ENCODE data around the gene PTOV1. TPM values are rescaled to one million over a fixed set of nuclear protein-coding genes. Genes with fewer than 3 reads are reported as not detected.
"Not testable (repeated sequence)": the region's sequence is repeated elsewhere in the genome, so short reads cannot be mapped to it uniquely, and the experiment has no call there.

Gene PTOV1
- total and polyA plus RNA-seq, 2 donors = 46.1 to 121 TPM

DNA sequence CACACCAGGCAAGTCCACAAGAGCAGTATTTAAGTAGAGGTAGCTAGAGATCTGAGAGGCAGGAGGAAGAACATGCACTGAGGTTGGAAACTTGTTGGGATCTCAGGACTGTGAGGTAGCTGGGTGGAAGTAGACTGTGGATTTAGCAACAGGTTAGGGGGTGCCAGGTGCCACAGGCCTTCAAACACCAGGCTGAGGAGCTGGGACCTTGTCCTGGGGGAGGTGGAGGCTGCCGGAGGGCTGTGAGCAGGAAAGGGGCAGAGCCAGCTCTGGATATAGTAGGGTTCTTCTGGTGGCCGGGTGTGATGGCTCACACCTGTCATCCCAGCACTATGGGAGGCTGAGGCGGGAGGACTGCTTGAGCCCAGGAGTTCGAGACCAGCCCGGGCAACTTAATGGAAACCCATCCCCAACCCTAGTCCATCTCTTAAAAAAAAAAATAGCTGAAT, 41.0 kb upstream of the PTOV1 start:
- WGBS = 86% methylated on average over 5 of the region's 5 CpGs
- Histone ChIP-seq H3K36me3 (ENCODE audit: insufficient read depth) (no peaks in the 10 kb centered on the region), H3K4me1 (ENCODE audit: insufficient read depth) (no peaks in the 10 kb centered on the region)

DNA sequence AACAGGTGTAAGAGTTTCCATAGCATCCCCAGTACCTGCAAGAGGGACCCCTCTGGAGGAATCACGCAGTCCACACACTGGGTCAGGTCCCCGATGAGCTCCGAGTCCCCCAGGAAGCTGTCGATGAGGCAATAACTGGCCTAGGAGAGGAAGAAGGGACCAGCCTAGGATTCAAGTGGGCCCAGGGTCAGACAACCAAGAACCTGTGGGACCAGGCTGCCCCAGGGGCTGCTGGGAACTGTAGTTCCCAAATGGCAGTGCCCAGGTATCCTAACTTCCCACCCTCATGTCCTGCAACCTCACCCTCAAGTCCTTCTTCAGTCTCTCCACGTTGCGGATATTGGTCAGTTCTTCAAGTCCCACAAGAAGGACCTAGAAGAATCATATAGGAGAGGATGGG, 39.6 kb upstream of the PTOV1 start:
- no peaks in the 10 kb centered on the region for H3K4me1 ChIP-seq (ENCODE audit: insufficient read depth)
- no peak for DNase-seq (ENCODE audit: extremely low spot score)
- 96% methylated on average over 6 of the region's 6 CpGs for WGBS
- no peak overlapping the region for H3K27ac ChIP-seq (ENCODE audit: low read depth)
- no peaks in the 10 kb centered on the region for H3K36me3 ChIP-seq (ENCODE audit: insufficient read depth)
- H3K4me3 ChIP-seq (ENCODE audit: low read depth, low read length) = no peak overlapping the region

More for the DNA sequence above, 41.0 kb upstream of the PTOV1 start:
- DNase-seq (ENCODE audit: extremely low spot score) = no peak
- no peak overlapping the region for H3K27ac ChIP-seq (ENCODE audit: low read depth)
- no peak overlapping the region for H3K4me3 ChIP-seq (ENCODE audit: low read depth, low read length)

- H3K4me3 ChIP-seq (ENCODE audit: low read depth, low read length) = peak overlapping the region; percentile 66
- DNase-seq (ENCODE audit: extremely low spot score) = no peak
- no peak overlapping the region for H3K27ac ChIP-seq (ENCODE audit: low read depth)
- 37% methylated on average over 11 of the region's 11 CpGs for WGBS
- no peaks in the 10 kb centered on the region for H3K36me3 ChIP-seq (ENCODE audit: insufficient read depth)
- no peaks in the 10 kb centered on the region for H3K4me1 ChIP-seq (ENCODE audit: insufficient read depth)
These were observed 38.4 kb upstream of the PTOV1 start for GRCh38 chr19:49812452-49812996.

- Histone ChIP-seq H3K27ac (ENCODE audit: low read depth) (peak within 1 kb of the TSS; percentile 76), H3K4me3 (ENCODE audit: low read depth, low read length) (peak within 1 kb of the TSS; percentile 66), H3K36me3 (ENCODE audit: insufficient read depth) (no peaks in the 10 kb centered on the region), H3K4me1 (ENCODE audit: insufficient read depth) (no peaks in the 10 kb centered on the region)
- DNase-seq (ENCODE audit: extremely low spot score) = peak; percentile 96
- under 1% methylated on average over 45 of the region's 45 CpGs for WGBS
These were observed 37.7 kb upstream of the PTOV1 start, which contains the start of gene FUZ for GRCh38 chr19:49812997-49813861. FUZ (minus strand) TSS chr19:49813292; CDS start chr19:49813106, 186 bp downstream.

DNA sequence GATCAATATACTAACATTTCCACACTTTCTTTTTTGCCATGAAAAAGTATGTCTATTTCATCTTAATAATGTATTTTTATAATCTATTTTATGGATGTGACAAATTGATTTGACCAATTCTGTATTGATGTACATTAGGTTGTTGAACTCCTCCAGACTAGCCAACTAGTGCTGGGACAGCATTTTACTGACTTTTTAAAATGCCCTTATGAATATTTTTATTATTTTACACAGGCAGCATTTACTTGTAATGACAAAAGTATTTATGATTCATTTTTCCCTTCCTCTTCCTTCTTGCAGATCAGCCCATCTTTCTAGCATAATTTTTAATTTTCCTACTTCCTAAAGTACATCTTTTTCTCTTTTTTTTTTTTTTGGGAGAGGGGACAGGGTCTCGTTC, 36.9 kb upstream of the PTOV1 start:
- DNase-seq (ENCODE audit: extremely low spot score) = no peak
- 59% methylated on average over 1 of the region's 1 CpG for WGBS
- Histone ChIP-seq H3K27ac (ENCODE audit: low read depth) (no peak overlapping the region), H3K4me1 (ENCODE audit: insufficient read depth) (no peaks in the 10 kb centered on the region), H3K4me3 (ENCODE audit: low read depth, low read length) (no peak overlapping the region), H3K36me3 (ENCODE audit: insufficient read depth) (no peaks in the 10 kb centered on the region)

DNA sequence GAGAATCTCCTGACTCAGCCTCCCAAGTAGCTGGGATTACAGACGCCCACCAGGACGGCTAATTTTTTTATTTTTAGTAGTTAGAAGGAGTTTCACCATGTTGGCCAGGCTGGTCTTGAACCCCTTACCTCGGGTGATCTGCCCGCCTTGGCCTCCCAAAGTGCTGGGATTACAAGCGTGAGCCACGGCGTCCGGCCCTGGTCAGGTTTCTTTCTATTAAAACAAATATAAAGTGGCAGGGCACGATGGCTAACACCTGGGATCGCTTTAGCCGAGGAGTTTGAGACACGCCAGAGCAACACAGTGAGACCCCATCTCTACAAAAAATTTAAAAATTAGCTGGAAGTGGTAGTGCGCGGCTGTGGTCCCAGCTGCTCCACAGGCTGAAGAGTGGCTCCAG, 34.4 kb upstream of the PTOV1 start:
- DNase-seq (ENCODE audit: extremely low spot score) = no peak
- WGBS = 51% methylated on average over 14 of the region's 14 CpGs
- H3K4me1 ChIP-seq (ENCODE audit: insufficient read depth) = no peaks in the 10 kb centered on the region
- H3K27ac ChIP-seq (ENCODE audit: low read depth) = peak overlapping the region; percentile 90
- no peak overlapping the region for H3K4me3 ChIP-seq (ENCODE audit: low read depth, low read length)
- no peaks in the 10 kb centered on the region for H3K36me3 ChIP-seq (ENCODE audit: insufficient read depth)

GRCh38 chr19:49817964-49818648, 32.9 kb upstream of the PTOV1 start, which contains the start of gene MED25:
MED25 (plus strand) TSS chr19:49818289; CDS start chr19:49818342, 53 bp downstream.
- DNase-seq (ENCODE audit: extremely low spot score) = peak; percentile 78
- peak within 1 kb of the TSS; percentile 87 for H3K27ac ChIP-seq (ENCODE audit: low read depth)
- under 1% methylated on average over 57 of the region's 57 CpGs for WGBS

GRCh38 chr19:49818649-49819370, 32.1 kb upstream of the PTOV1 start:
- Histone ChIP-seq H3K27ac (ENCODE audit: low read depth) (no peak overlapping the region), H3K4me3 (ENCODE audit: low read depth, low read length) (peak overlapping the region; percentile 63), H3K4me1 (ENCODE audit: insufficient read depth) (no peaks in the 10 kb centered on the region), H3K36me3 (ENCODE audit: insufficient read depth) (no peaks in the 10 kb centered on the region)
- DNase-seq (ENCODE audit: extremely low spot score) = no peak
- WGBS = 15% methylated on average over 16 of the region's 16 CpGs

More at GRCh38 chr19:49817964-49818648, 32.9 kb upstream of the PTOV1 start, which contains the start of gene MED25:
- Histone ChIP-seq H3K36me3 (ENCODE audit: insufficient read depth) (no peaks in the 10 kb centered on the region), H3K4me1 (ENCODE audit: insufficient read depth) (no peaks in the 10 kb centered on the region), H3K4me3 (ENCODE audit: low read depth, low read length) (peak within 1 kb of the TSS; percentile 63)

- WGBS = 68% methylated on average over 7 of the region's 7 CpGs
- not testable (repeated sequence) for H3K36me3 ChIP-seq (ENCODE audit: insufficient read depth); H3K27ac ChIP-seq (ENCODE audit: low read depth); DNase-seq (ENCODE audit: extremely low spot score); H3K4me1 ChIP-seq (ENCODE audit: insufficient read depth); H3K4me3 ChIP-seq (ENCODE audit: low read depth, low read length)
These were observed 31.4 kb upstream of the PTOV1 start for GRCh38 chr19:49819452-49820115.

GRCh38 chr19:49820125-49820524, 30.8 kb upstream of the PTOV1 start:
- Histone ChIP-seq H3K36me3 (ENCODE audit: insufficient read depth) (no peaks in the 10 kb centered on the region), H3K4me3 (ENCODE audit: low read depth, low read length) (no peak overlapping the region), H3K27ac (ENCODE audit: low read depth) (no peak overlapping the region), H3K4me1 (ENCODE audit: insufficient read depth) (no peaks in the 10 kb centered on the region)
- DNase-seq (ENCODE audit: extremely low spot score) = no peak
- WGBS = 42% methylated on average over 10 of the region's 10 CpGs

DNA sequence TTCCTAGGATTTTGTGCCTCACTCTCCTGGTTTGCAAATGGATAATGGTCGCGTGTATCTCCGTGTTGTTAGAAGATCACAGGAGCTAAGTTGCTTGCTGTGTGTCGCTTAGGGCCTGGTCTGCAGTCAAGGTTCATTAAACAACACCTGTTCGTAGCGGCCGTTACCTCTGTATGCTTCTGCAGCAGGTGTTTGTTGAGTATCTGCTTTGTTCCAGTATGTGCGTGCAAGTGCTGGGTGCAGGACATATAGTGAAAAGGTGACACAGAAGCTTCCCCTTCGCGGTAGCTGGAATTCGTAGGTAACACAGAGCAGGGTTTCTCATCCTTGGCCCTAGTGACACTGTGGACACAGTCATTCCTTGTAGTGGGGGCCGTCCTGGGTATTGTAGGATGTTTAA, 27.5 kb upstream of the PTOV1 start:
- no peaks in the 10 kb centered on the region for H3K36me3 ChIP-seq (ENCODE audit: insufficient read depth)

DNA sequence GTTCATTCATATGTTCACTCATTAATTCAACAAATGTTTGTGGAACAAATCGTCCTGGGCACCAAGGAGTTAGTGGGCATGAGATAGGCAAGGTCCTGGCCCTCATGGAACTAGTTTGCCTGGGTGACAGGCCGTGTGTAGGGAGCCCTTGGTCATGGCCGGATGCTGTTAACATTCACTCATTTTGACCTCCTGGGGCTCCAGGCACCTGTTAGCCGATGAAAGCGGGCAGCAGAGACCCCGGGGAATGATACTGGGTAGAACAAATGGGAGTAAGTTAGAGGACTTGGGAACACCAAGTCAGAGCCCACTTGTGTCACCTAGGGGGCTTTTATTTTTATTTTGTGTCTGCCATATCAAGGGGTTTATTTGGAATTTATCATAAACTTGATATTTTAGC, 26.3 kb upstream of the PTOV1 start:
- 90% methylated on average over 6 of the region's 6 CpGs for WGBS
- Histone ChIP-seq H3K36me3 (ENCODE audit: insufficient read depth) (no peaks in the 10 kb centered on the region), H3K27ac (ENCODE audit: low read depth) (no peak overlapping the region), H3K4me3 (ENCODE audit: low read depth, low read length) (no peak overlapping the region), H3K4me1 (ENCODE audit: insufficient read depth) (no peaks in the 10 kb centered on the region)
- DNase-seq (ENCODE audit: extremely low spot score) = no peak

More for the DNA sequence above, 27.5 kb upstream of the PTOV1 start:
- 90% methylated on average over 12 of the region's 12 CpGs for WGBS
- H3K4me1 ChIP-seq (ENCODE audit: insufficient read depth) = no peaks in the 10 kb centered on the region
- no peak overlapping the region for H3K4me3 ChIP-seq (ENCODE audit: low read depth, low read length)
- H3K27ac ChIP-seq (ENCODE audit: low read depth) = no peak overlapping the region
- no peak for DNase-seq (ENCODE audit: extremely low spot score)

GRCh38 chr19:49827034-49827433, 23.9 kb upstream of the PTOV1 start:
- Histone ChIP-seq H3K4me3 (ENCODE audit: low read depth, low read length) (no peak overlapping the region), H3K27ac (ENCODE audit: low read depth) (no peak overlapping the region), H3K4me1 (ENCODE audit: insufficient read depth) (no peaks in the 10 kb centered on the region), H3K36me3 (ENCODE audit: insufficient read depth) (peaks cover 2% of the 10 kb centered on the region)
- no peak for DNase-seq (ENCODE audit: extremely low spot score)
- WGBS = 91% methylated on average over 14 of the region's 14 CpGs
